GM12872 (cell line): ENCODE results near the gene PTK7.

Experiments
- CTCF ChIP-seq: IDR thresholded peaks from 3 replicates; pipeline ENCODE4 v1.5.1; 2011; ENCODE audit warnings: low read depth, mild to moderate bottlenecking, low read length, moderate library complexity; ENCODE audit not compliant: insufficient read depth

PTK7 gene

GRCh38 chr6:43082806-43083655 lies 6.9 kb downstream of the PTK7 start:
- no peak for TF ChIP-seq CTCF

GRCh38 chr6:43086022-43086658 lies 10.0 kb downstream of the PTK7 start:
- no peak for TF ChIP-seq CTCF

GRCh38 chr6:43088654-43089056 lies 12.5 kb downstream of the PTK7 start:
- TF ChIP-seq CTCF, result no peak

GRCh38 chr6:43089467-43089866 lies 13.4 kb downstream of the PTK7 start:
- TF ChIP-seq CTCF, result no peak

- TF ChIP-seq CTCF, result no peak
These were observed 13.9 kb downstream of the PTK7 start for GRCh38 chr6:43089874-43090558.

GRCh38 chr6:43090559-43090956 lies 14.4 kb downstream of the PTK7 start:
- TF ChIP-seq CTCF, result no peak

- TF ChIP-seq CTCF, result no peak
These were observed 14.9 kb downstream of the PTK7 start for GRCh38 chr6:43091020-43091419.
